Adipose tissue (tissue), 3 donors: ENCODE data around the gene TMEM175. TPM values are rescaled to one million over a fixed set of nuclear protein-coding genes. Genes with fewer than 3 reads are reported as not detected.

Experiments used
- H3K27ac ChIP-seq: one replicate; pipeline ENCODE4 v1.5.1; 2013; ENCODE audit warnings: low read depth, low read length
- WGBS, 3 donors: extraction: QIAGEN DNeasy Blood & Tissue Kit; methylation state at CpG; one replicate each; pipeline ENCODE4 v1.1.7; 2013; 5-methylcytosine and 5-hydroxymethylcytosine counted together
- polyA plus RNA-seq, 3 donors: library from polyadenylated mRNA; stranded (reverse); fragments of 200-250 nt; gene quantifications; one replicate each; pipeline ENCODE4 v1.2.3, GENCODE V29; 2013
- donor health status: healthy with polysubstance abuse.
- donor health status: Bipolar disorder and iron deficiency.
- donor health status: healthy.

TMEM175 gene, protein sequence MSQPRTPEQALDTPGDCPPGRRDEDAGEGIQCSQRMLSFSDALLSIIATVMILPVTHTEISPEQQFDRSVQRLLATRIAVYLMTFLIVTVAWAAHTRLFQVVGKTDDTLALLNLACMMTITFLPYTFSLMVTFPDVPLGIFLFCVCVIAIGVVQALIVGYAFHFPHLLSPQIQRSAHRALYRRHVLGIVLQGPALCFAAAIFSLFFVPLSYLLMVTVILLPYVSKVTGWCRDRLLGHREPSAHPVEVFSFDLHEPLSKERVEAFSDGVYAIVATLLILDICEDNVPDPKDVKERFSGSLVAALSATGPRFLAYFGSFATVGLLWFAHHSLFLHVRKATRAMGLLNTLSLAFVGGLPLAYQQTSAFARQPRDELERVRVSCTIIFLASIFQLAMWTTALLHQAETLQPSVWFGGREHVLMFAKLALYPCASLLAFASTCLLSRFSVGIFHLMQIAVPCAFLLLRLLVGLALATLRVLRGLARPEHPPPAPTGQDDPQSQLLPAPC
- polyA plus RNA-seq: 10 to 100 TPM; 13.8 to 33.2 (median 22.7) TPM

DNA sequence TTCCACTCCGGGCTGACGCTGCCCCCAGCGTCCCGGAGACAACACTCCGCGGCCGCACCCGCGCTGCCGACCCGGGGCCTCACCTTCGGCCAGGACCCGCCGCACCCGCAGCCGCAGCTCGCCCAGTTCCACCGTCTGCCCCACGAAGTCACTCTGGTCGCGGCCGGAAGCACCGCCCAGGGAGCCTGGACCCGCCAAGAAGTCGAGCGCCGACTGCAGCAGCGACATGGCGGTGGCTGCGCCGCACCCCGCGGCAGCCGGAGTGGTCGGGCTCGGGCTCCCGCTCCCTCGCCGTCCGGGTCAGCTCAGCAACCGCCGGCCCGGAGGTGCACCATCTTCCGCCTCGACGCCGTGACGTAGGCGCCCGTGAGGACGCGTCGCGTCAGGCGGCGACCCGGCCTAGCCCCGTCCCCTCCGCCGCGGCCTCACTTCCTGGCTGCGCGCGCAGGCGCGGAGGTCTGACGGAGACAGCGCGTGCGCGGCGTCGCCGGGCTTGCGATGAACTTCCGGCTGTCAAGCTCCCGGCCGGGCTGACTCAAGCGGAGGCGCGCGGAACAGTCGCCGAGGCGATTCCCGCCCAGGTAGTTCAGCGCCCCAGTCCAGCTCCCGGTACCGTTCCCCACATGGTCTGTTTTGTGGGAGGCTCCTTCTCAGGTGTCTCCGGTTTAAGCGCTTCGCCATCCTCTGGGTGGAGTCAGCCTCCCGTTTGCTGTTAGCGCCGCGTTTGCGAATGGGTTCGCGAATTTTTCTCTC is at the start of gene TMEM175, which contains the start of gene GAK:
TSS of gene TMEM175 (plus strand) at position 501 of the 753 bp plus-strand sequence. CDS start 15,280 bp downstream, outside the sequence.
TSS of gene GAK (minus strand) at position 357 of the 753 bp plus-strand sequence. CDS start at position 228, 129 bp downstream.
- H3K27ac ChIP-seq: no peak within 1 kb of the TSS
- 0% methylated on average over 81 to 99 of the region's 99 CpGs for WGBS, 3 donors

DNA sequence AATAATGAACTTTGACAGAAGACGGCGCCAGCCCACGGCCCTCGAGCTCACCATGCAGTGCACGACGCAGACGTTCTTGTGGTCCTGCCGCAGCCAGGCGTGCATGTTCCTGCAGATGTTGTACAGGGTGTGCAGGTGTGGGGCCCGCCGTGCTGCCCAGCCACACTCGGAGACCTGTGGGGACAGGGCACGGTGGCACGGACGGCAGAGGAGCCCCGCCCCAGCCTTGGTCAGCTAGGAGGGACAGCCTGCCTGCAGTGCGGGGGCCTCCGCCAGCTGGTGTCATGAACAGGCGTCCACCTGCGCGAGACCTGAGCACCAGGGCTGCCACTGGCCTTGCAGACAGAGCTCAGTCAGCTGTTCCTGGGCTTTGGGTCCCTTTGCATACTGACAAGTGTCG is 49.6 kb upstream of the TMEM175 start:
- 95 to 97% (median 96%) methylated on average over 22 of the region's 22 CpGs for WGBS, 3 donors
- H3K27ac ChIP-seq: no peak overlapping the region

DNA sequence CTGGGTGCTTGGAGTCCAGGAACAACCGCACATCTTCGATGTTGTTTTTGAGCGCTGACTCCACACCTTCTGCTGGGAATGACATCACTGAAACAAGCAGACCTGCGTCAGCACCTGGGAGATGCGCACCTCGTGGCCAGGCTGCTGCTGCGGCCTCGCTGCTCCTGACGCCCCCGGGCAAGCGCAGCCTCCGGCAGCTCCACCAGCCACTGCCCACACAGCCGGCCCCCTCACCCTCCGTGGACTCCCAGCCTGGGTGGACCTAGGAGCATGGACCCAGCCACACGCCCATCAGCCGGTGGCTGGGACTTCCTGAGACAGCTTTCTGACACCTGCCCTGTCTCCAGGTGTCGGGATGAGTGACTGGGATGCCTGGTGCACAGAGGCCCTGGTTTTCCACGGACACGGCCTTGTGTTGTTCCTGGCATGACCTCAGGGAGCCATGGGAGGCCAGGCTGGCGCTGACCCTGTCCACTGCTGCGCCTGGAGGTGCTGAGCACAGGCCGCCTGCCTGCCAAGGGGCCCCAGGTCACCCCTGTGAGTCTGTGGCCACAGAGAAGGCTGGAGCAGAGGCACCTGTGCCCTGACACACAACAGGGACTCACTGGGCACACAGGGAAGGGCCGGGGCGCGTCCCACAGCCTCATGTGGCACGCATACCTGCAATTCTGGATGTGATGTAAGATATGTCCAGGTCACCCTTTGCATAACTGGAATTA is 48.7 kb upstream of the TMEM175 start:
- WGBS, 3 donors: 91 to 96% (median 95%) methylated on average over 26 of the region's 26 CpGs

DNA sequence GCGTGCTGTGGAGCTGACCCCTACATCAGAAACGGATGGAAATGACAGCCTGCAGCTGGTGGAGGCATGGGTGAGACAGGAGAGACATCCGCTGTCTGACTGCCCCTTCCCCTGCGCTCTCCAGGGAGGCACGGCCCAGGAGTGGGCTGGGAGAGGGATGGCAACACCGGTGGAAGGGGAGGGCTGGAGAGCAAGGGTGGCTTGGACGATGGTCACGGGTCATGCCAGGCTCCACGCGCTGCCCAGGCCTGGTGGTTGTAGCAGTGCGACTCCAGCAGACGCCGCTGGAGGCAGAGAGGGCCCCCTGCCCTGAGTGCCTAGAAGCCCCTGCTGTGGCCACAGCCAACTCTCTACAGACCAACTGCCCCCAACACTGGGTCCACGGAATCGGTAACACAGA is 48.0 kb upstream of the TMEM175 start:
- H3K27ac ChIP-seq: no peak overlapping the region
- WGBS, 3 donors: 84 to 95% (median 93%) methylated on average over 14 to 15 of the region's 15 CpGs

More for the DNA sequence above, 48.7 kb upstream of the TMEM175 start:
- no peak overlapping the region for H3K27ac ChIP-seq

DNA sequence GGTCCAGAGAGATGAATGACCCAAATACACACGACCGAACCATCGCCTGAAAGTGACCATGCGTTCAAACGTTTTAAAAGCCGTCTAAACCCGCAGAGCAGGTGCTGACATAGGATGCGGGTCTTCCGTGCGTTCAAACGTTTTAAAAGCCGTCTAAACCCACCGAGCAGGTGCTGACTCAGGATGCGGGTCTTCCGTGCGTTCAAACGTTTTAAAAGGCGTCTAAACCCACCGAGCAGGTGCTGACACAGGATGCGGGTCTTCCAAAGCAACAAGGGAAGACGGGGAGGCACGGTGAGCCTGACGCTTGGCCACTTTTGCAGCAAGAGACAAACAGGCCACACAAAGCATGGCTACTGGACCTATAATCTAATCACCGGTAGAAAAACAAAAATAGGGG is 47.4 kb upstream of the TMEM175 start:
- no peak overlapping the region for H3K27ac ChIP-seq
- 87 to 89% (median 88%) methylated on average over 24 of the region's 24 CpGs for WGBS, 3 donors

DNA sequence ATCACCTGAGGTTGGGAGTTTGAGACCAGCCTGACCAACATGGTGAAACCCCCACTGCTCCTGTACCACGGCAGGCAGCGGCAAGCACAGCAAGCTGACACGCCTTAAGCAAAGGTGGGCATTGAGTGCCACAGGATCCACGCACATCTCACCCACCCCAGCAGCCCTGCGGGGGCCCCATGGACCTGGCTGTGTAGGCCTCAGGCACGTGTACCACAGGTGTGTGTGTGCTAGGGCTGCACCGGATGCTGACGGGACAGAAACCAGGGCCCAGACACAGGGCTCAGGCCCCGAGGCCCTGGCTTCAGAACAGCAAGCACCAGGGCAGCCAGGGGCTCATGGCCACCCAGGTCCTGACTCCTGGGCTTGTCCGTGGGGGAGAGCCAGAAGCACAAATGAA is 46.9 kb upstream of the TMEM175 start:
- WGBS, 3 donors: 93 to 95% (median 95%) methylated on average over 10 of the region's 10 CpGs
- H3K27ac ChIP-seq: no peak overlapping the region

DNA sequence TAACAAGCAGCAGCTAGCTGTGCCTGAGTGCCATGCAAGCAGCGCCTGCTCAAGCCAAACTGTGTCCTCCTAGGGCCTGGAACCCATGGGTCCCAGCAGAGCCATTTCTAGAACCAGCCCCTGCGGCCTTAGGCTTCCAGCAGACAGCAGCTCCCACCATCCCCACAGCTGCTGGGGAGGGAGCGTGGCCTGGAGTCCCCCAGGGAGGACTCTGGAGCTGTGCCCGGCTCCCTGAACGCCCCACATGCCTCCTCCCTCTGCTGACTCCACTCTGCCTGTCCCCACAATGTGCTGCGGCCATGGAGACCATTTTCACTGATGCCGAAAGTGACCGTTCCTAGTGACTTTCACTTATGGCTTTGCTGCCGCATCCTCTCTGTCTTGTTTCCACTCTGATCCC is 46.0 kb upstream of the TMEM175 start:
- WGBS, 3 donors: 72 to 82% (median 78%) methylated on average over 9 of the region's 9 CpGs
- H3K27ac ChIP-seq: no peak overlapping the region

DNA sequence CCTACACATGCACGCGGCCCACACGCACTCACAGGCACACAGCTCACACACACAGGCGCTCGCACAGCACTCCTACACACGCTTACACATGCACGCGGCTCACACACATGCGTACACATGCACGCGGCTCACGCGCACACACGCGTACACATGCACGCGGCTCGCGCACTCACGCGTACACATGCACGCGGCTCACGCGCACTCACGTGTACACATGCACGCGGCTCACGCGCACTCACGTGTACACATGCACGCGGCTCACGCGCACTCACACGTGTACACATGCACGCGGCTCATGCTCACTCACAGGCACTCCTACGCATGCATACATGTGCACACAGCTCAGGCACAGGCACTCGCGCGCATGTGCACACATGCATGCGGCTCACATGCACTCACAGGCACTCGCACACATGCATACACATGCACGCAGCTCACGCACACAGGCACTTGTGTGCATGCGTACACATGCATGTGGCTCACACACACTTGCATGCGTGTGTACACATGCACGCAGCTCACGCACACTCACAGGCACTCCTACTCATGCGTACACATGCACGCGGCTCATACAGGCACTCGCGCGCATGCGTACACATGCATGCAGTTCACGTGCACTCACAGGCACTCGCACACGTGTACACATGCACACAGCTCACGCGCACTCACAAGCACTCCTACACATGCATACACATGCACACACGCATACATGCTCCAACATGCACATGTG is 45.1 kb upstream of the TMEM175 start:
- WGBS, 3 donors: 97% methylated on average over 62 to 63 of the region's 63 CpGs
- H3K27ac ChIP-seq: no peak overlapping the region

DNA sequence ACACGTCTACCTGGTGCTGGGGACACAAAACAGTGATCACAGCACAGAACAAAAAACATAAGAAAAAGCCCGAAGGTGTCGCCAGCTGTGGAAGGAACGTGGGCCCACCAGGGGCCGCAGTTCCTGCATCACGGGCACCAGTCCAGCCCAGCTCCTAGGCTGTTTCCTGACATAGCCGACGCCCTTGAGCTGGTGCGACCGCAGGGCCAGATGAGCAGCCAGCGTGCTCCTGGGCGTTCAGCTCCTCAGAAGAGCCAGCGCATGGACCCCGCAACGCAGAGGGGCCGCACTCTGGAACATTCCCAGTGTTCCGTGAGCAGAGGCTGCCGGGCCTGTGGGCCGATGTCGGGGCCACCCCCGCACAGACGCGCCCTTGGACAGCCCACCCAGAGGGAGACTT is 44.2 kb upstream of the TMEM175 start:
- no peak overlapping the region for H3K27ac ChIP-seq
- WGBS, 3 donors: 93 to 94% (median 94%) methylated on average over 23 of the region's 23 CpGs

DNA sequence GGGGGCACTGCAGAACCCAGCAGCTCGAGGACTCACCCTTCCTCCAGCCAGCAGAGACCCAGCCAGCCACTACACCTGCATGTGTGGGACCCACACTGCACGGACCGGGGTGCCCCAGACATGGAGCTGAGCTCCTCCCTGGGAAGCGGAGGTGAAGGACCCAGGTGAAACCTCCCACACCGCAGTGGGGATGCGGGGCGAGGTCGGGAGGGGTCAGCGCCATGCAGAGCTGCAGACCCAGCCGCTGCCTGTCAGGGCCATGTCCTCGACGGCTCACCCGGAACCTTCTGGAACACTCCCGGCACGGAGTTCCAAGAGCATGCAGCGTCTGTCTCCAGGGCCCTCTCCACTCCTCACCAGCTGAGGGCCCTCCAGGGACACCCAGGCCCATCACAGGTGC is 42.7 kb upstream of the TMEM175 start:
- H3K27ac ChIP-seq: no peak overlapping the region
- WGBS, 3 donors: 97 to 98% (median 97%) methylated on average over 16 of the region's 16 CpGs

DNA sequence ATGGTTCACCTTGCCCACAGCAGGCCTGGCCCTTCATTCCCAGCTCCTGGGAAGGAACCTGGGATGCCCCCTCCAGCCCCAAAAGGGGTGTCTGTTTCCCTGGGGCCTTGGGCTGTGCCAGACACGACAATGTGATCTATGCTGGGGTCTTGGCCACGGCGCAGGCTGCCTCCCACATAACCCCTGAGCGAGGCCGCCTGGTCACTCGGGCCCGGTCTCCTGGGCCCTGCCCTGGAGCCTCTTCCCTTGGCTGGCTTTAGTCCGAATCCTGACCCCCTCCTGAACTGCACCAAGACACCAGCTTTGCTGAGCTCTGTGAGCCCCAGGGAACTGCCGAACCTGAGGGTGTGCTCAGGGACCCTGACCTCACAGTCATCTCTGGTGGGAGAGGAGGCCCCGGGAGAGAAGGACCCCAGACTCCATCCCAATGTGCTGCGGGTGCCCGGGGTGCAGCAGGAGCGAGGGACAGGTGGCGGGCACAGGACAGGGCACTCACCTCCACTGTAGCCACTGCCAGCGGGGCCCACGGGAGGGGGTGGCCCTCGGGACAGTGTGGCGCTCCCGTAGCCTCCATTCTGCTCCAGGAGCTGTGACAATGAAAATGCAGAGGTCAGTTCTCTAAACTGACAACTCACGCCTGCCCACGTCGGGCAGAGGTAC is 42.1 kb upstream of the TMEM175 start:
- WGBS, 3 donors: 91 to 94% (median 94%) methylated on average over 22 of the region's 22 CpGs
- no peak overlapping the region for H3K27ac ChIP-seq

DNA sequence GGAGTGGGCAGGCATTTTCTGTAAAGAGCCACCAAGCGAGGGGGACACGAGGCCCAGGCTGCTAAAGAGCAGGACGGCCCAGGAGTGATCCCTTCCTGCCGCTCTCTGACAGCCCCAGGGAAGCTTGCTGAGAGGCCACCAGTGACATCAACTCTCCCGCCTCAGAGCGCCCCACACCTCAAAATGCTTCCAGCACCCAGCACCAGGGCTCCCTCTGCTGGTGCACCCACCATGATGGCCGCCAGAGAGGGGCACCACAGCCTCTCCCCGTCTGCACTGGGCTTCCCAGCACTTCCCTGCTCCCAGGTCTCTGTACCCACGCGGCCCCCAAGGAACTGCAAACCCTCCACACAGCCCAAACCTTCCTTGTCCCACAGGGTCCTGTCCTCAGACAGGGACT is 40.5 kb upstream of the TMEM175 start:
- H3K27ac ChIP-seq: no peak overlapping the region
- 89 to 94% (median 93%) methylated on average over 8 to 10 of the region's 10 CpGs for WGBS, 3 donors

DNA sequence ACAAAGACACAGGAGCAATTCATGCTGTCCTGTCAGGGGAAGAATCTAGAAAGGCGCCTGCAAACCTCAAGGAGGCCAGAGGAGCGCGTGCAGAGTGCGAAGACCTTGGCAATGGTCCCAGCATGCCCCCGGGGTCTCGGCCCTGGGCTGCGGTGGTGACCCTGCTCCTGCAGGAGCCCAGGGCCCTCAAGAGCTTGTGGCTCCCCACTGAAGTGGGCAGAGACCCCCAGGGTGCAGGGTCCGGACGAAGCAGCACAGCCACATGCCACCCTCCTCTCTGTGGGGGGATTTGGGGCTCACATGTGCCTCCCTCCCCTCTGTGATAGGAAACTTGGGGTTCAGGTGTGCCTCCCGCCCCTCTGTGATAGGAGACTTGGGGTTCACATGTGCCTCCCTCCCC is 39.5 kb upstream of the TMEM175 start:
- H3K27ac ChIP-seq: no peak overlapping the region
- WGBS, 3 donors: 94 to 98% (median 97%) methylated on average over 9 to 10 of the region's 10 CpGs

DNA sequence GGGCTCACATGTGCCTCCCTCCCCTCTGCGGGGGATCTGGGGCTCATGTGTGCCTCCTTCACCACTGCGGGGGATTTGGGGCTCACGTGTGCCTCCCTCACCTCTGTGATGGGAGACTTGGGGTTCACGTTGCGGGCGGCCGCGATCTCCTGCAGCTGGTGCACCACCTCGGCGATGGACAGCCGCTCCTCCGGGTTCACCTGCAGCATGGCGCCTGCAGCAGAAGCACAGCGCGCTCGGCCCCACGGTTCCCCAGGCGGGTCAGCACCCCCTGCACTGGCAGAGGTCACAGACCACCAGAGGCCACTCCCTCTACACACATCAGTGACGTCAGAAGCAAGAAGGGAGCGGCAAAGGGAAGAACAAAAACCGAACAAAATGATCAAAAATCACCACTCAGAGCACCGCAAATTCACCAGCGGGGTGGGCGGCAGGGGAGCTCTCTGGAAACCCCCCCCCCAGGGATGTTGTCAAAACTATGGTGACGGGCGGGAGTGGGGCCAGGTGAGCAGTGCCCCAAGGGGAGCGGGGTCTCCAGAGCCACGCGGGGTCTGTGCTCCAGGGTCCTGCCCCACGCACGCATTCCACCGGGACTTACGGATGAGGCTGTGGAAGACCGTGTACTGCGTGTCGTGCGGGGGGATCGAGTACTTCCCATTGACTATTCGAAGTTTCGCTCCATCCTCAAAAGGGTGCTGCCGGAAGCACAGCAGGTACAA is 38.8 kb upstream of the TMEM175 start:
- no peak overlapping the region for H3K27ac ChIP-seq
- WGBS, 3 donors: 96% methylated on average over 41 of the region's 41 CpGs

DNA sequence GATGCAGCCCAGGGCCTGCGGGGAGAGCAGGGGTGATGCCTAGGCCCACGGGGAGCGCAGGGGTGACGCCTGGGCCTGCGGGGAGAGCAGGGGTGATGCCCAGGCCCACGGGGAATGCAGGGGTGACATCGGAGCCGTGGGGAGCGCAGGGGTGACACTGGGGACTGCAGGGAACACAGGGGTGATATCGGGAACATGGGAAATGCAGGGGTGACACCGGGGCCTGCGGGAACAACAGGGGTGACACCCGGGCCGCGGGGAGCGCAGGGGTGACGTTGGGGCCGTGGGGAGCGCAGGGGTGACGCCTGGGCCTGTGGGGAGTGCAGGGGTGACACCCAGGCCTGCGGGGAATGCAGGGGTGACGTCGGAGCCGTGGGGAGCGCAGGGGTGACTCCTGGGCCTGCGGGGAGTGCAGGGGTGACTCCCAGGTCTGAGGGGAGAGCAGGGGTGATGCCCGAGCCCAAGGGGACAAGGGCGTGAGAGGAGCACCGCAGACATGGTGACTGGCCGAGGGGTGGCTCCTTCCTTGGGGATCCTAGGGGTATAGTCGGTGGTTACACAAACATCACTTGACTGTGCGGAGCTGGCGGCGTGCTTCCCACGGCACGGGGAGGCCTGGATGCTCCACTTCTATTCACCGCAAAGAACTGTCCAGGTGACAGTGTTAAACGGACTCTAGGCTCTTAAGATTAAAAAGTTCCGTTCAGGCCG is 38.1 kb upstream of the TMEM175 start:
- H3K27ac ChIP-seq: no peak overlapping the region
- 95 to 96% (median 95%) methylated on average over 37 to 40 of the region's 40 CpGs for WGBS, 3 donors

DNA sequence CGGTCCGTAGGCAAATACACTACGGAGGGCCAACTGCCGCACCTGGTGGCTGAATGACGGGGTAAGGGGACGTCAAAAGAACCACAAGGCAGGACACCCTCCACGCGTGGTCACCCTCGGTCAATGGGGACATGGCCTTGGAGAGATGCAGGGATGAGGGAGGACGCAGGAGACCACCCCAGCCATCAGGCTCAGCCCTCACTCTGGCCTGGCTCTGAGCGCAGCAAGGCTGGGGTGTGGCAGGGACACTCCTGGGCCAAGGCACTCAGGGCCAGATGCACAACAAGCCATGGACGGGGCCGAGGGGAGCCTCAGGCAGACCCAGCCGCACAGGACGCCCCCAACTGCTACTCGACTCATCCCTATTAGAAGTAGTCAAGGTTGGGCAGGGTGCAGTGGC is 36.7 kb upstream of the TMEM175 start:
- H3K27ac ChIP-seq: no peak overlapping the region
- WGBS, 3 donors: 95 to 97% (median 97%) methylated on average over 16 of the region's 16 CpGs
